ENCODE data around the gene ZNF827. TPM values are rescaled to one million over a fixed set of nuclear protein-coding genes. Genes with fewer than 3 reads are reported as not detected.

ZNF827 gene
- total and polyA plus RNA-seq, 2 of the 13 experiments (the other 11 are each of a cell fraction or from before 2014, with no cell fraction given): 2.8 TPM

DNA sequence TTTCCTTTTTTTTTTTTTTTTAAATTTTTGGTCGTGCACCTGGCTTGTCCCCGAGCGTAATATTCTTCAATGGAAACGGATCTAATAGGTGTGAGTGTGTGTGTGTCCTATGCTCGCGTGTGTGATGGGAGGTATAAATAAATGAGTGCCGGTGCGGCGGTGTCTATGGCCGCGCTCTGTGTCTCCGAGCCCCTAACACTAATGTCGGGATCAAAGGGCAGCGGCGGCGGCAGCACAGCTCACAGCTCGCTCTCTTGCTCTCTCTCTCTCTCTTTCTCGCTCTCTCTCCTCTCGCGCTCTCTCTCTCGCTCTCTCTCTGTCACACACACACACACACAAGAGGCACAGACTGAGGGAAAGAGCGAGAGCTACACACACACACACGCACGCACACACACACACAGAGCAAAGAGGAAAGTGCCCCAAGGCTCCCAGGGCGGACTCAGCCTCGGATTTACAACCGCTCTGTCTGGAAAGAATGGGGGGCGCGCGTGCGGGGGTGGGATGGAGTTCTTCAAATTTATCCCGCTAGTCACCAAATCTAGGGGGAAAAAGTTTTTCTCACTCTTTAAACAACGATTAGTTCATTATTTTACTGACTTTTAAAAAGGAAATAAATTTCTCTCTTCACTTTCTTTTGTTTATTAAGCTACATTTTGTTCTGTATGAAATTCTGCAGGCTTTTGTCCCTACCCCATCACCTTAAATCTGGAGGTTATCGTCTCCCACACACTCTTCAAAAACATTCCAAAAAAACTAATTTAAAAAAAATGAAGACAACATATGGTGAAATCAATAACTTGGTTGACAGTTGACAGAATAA, at the start of gene ZNF827 (continued):
- TF ChIP-seq, protein P1, sequence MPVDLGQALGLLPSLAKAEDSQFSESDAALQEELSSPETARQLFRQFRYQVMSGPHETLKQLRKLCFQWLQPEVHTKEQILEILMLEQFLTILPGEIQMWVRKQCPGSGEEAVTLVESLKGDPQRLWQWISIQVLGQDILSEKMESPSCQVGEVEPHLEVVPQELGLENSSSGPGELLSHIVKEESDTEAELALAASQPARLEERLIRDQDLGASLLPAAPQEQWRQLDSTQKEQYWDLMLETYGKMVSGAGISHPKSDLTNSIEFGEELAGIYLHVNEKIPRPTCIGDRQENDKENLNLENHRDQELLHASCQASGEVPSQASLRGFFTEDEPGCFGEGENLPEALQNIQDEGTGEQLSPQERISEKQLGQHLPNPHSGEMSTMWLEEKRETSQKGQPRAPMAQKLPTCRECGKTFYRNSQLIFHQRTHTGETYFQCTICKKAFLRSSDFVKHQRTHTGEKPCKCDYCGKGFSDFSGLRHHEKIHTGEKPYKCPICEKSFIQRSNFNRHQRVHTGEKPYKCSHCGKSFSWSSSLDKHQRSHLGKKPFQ (CRISPR knock-in tag; IDR thresholded peaks at IDR 0.05; ENCODE audit: insufficient replicate concordance): no peak
- TF ChIP-seq ZFP36L1 (CRISPR knock-in tag; IDR thresholded peaks at IDR 0.05) (no peak), ZNF816 (CRISPR knock-in tag; IDR thresholded peaks at IDR 0.05; ENCODE audit: borderline replicate concordance) (no peak), ZFP41 (CRISPR knock-in tag; IDR thresholded peaks at IDR 0.05; ENCODE audit: borderline replicate concordance) (no peak), ATF1 (CRISPR knock-in tag; IDR thresholded peaks at IDR 0.05) (no peak), NFIC (IDR thresholded peaks at IDR 0.05; ENCODE audit: low read length) (no peak), KMT2A (CRISPR knock-in tag; IDR thresholded peaks at IDR 0.05) (peak; percentile 75), FOSL1 (CRISPR knock-in tag; IDR thresholded peaks at IDR 0.05; ENCODE audit: borderline replicate concordance) (no peak), ZKSCAN1 (IDR thresholded peaks at IDR 0.05; ENCODE audit: low read length) (no peak), CHD2 (IDR thresholded peaks at IDR 0.05; ENCODE audit: low read depth, low read length) (peak; percentile 79), ZNF205 (CRISPR knock-in tag; IDR thresholded peaks at IDR 0.05) (0 out of 2 replicates have a peak, but pooled peaks have one; percentile 50), ZNF326 (CRISPR knock-in tag; IDR thresholded peaks at IDR 0.05; ENCODE audit: borderline replicate concordance) (no peak), ZNF3 (CRISPR knock-in tag; IDR thresholded peaks at IDR 0.05) (no peak)
- TF ChIP-seq, protein P2, sequence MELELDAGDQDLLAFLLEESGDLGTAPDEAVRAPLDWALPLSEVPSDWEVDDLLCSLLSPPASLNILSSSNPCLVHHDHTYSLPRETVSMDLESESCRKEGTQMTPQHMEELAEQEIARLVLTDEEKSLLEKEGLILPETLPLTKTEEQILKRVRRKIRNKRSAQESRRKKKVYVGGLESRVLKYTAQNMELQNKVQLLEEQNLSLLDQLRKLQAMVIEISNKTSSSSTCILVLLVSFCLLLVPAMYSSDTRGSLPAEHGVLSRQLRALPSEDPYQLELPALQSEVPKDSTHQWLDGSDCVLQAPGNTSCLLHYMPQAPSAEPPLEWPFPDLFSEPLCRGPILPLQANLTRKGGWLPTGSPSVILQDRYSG (CRISPR knock-in tag; IDR thresholded peaks at IDR 0.05): no peak
- TF ChIP-seq, protein P3, sequence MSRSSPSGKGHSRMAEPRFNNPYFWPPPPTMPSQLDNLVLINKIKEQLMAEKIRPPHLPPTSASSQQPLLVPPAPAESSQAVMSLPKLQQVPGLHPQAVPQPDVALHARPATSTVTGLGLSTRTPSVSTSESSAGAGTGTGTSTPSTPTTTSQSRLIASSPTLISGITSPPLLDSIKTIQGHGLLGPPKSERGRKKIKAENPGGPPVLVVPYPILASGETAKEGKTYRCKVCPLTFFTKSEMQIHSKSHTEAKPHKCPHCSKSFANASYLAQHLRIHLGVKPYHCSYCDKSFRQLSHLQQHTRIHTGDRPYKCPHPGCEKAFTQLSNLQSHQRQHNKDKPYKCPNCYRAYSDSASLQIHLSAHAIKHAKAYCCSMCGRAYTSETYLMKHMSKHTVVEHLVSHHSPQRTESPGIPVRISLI (CRISPR knock-in tag; IDR thresholded peaks at IDR 0.05; ENCODE audit: borderline replicate concordance): peak; percentile 44; the same call in 1 of the 2 replicates
- TF ChIP-seq, protein P4, sequence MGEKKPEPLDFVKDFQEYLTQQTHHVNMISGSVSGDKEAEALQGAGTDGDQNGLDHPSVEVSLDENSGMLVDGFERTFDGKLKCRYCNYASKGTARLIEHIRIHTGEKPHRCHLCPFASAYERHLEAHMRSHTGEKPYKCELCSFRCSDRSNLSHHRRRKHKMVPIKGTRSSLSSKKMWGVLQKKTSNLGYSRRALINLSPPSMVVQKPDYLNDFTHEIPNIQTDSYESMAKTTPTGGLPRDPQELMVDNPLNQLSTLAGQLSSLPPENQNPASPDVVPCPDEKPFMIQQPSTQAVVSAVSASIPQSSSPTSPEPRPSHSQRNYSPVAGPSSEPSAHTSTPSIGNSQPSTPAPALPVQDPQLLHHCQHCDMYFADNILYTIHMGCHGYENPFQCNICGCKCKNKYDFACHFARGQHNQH (CRISPR knock-in tag; IDR thresholded peaks at IDR 0.05): peak; percentile 54; the same call in 1 of the 2 replicates
- TF ChIP-seq, protein P5, sequence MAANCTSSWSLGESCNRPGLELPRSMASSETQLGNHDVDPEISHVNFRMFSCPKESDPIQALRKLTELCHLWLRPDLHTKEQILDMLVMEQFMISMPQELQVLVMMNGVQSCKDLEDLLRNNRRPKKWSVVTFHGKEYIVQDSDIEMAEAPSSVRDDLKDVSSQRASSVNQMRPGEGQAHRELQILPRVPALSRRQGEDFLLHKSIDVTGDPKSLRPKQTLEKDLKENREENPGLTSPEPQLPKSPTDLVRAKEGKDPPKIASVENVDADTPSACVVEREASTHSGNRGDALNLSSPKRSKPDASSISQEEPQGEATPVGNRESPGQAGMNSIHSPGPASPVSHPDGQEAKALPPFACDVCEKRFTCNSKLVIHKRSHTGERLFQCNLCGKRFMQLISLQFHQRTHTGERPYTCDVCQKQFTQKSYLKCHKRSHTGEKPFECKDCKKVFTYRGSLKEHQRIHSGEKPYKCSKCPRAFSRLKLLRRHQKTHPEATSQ (CRISPR knock-in tag; IDR thresholded peaks at IDR 0.05; ENCODE audit: borderline replicate concordance): no peak
- TF ChIP-seq, protein P6, sequence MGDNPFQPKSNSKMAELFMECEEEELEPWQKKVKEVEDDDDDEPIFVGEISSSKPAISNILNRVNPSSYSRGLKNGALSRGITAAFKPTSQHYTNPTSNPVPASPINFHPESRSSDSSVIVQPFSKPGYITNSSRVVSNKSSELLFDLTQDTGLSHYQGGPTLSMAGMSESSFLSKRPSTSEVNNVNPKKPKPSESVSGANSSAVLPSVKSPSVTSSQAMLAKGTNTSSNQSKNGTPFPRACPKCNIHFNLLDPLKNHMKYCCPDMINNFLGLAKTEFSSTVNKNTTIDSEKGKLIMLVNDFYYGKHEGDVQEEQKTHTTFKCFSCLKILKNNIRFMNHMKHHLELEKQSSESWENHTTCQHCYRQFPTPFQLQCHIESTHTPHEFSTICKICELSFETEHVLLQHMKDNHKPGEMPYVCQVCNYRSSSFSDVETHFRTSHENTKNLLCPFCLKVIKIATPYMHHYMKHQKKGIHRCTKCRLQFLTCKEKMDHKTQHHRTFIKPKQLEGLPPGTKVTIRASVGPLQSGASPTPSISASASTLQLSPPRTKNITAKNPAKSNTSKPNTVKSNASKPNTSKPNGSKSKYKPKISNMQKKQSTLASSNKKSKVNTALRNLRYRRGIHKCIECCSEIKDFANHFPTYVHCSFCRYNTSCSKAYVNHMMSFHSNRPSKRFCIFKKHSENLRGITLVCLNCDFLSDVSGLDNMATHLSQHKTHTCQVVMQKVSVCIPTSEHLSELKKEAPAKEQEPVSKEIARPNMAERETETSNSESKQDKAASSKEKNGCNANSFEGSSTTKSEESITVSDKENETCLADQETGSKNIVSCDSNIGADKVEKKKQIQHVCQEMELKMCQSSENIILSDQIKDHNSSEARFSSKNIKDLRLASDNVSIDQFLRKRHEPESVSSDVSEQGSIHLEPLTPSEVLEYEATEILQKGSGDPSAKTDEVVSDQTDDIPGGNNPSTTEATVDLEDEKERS (CRISPR knock-in tag; IDR thresholded peaks at IDR 0.05): 0 out of 2 replicates have a peak, but pooled peaks have one; percentile 61

Data from HepG2 (cell line).